GM18867 (cell line): ENCODE results near the gene SIGLEC12.
"Not testable (repeated sequence)": the region's sequence is repeated elsewhere in the genome, so short reads cannot be mapped to it uniquely, and the experiment has no call there.

ENCODE experiments used
- ATAC-seq: cut with Tn5 transposase; IDR thresholded peaks from one replicate; pipeline ENCODE4 v1.9.1; 2021; ENCODE audit warnings: mild to moderate bottlenecking, moderate library complexity; ENCODE audit not compliant: unreplicated experiment

Gene SIGLEC12

DNA sequence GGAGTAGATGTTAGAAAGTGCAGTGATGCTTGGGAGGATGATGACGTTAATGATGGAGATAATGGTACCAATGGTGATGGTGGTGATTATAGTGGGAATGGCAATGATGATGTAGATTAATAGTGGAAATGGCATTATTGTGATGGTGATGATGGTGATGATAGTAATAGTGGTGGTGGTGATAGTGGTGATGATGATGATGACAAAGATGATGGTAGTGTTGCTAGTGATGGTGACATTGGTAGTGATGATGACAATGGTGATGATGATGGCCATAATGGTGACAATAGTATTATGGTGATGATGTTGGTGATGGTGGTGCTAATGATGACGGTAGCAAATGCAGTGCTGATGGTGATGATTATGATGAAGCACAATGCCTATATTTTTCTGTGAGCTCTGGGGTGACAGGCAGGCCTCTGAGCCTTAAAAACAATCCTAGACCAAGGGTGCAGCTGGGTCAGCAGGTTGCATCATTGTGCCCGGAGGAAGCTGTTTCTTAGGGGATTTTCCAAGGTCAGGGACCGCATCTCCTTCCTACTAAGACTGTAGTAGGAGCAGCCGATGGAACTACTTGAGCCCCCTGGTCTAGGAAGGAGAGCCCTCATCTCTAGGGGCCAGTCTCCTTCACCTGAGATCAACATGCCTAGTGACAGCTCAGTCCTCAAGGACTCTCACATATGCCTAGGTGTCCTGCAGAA lies 15.5 kb downstream of the SIGLEC12 start:
- no peak for ATAC-seq

DNA sequence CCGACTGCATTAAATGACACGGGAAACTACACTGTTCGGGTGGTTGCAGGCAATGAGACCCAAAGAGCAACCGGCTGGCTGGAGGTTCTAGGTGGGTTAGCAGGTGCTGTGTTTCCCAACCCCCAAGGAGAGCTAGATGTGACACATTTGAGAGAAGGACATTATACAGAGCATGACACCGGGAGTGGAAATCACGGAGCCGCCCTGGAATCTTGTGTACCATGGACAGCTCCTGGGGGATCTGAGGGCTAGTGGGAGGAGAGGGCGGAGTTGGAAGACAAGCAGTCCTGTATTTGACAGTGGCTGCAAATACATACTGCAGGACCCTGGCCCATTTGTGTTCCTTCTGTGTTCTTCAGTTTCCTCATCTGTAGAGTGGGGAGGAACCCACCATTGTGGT lies 21.0 kb downstream of the SIGLEC12 start:
- no peak for ATAC-seq

DNA sequence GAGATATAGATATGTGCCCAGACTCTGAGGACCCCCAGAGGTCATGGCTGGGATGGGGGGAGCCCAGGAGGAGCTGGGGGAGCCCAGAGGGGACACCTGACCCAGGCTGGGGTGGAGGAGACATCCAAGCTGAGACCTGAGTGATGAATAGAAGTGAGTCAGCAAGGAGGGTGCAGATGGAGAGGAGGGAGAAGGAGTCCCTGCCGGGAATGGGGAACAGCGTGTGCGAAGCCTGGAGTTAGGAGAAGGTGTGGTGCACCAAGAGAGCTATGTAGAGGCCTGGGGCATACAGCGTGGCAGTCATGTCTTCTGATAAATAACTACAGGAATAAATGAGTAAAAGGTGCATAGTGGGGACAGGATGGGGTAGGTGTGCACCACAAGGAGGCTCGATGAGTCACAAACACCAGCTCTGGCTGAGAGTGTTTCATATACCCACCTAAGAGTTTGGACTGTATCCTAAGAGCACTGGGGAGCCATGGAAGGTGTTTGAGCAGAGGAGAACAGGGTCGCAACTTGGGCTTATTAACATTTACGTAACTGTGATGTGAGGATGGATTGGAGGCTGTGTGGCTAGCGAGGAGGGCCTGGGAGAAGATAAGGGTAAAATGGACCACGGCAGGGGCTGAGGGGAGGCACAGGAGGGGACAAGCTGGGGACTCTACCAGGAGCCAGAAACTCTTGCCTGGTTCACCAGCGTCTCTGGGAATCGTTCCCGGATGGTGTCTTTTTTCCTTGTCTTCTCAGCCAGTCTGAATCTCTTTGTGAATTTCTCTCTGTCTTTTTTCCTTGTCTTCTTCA lies 21.9 kb downstream of the SIGLEC12 start:
- ATAC-seq, result no peak

- no peak for ATAC-seq
These were observed 23.0 kb downstream of the SIGLEC12 start, which contains the start of gene CEACAM18 for GRCh38 chr19:51478381-51479234. CEACAM18 (plus strand) TSS chr19:51478539.

GRCh38 chr19:51477344-51477743 lies 24.3 kb downstream of the SIGLEC12 start:
- ATAC-seq, result no peak

DNA sequence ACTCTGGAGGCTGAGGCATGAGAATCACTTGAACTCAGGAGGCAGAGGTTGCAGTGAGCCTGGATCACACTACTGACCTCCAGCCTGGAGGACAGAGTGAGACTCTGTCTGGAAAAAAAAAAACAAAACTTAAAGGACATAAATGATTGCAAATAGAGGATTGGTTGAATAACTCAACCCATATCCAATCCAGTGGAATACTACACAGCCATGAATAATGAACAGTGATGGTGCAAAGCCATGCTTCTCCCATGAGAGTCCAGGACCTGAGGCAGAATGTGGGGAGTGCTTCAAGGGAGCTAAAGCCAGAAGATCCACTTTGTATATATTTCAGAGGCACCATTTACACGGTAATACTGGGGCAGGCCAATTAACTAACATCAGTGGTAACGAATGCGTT lies 25.4 kb downstream of the SIGLEC12 start:
- no peak for ATAC-seq

GRCh38 chr19:51473009-51473707 lies 28.4 kb downstream of the SIGLEC12 start:
- ATAC-seq, result no peak

GRCh38 chr19:51472607-51473006 lies 29.0 kb downstream of the SIGLEC12 start:
- no peak for ATAC-seq

DNA sequence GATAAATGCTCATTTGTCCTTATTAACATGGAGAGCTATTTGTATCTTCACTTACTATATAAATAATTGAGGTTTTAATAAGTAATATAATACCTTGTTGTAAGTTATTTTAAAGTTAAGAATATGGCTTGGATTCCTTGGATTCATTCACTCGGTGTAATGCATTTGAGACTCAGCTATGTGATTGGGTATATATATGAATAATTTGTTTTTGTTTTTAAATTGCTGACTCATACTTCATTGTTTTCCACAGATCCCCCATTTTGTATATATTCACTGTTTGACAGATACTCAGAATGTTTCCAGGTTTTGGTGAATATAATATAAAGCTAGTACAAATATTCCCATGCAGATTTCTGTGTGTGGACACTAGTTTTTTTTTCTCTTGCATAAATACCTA lies 30.1 kb downstream of the SIGLEC12 start:
- ATAC-seq, result no peak

GRCh38 chr19:51470966-51471365 lies 30.6 kb downstream of the SIGLEC12 start:
- ATAC-seq, result no peak

- ATAC-seq, result no peak
These were observed 32.0 kb downstream of the SIGLEC12 start for GRCh38 chr19:51469629-51470028.

- no peak for ATAC-seq
These were observed 32.4 kb downstream of the SIGLEC12 start for GRCh38 chr19:51469162-51469561.

GRCh38 chr19:51468545-51468920 lies 33.1 kb downstream of the SIGLEC12 start:
- ATAC-seq, result no peak

GRCh38 chr19:51467864-51468544 lies 33.6 kb downstream of the SIGLEC12 start:
- ATAC-seq, result no peak

GRCh38 chr19:51466723-51467122 lies 34.9 kb downstream of the SIGLEC12 start:
- no peak for ATAC-seq

DNA sequence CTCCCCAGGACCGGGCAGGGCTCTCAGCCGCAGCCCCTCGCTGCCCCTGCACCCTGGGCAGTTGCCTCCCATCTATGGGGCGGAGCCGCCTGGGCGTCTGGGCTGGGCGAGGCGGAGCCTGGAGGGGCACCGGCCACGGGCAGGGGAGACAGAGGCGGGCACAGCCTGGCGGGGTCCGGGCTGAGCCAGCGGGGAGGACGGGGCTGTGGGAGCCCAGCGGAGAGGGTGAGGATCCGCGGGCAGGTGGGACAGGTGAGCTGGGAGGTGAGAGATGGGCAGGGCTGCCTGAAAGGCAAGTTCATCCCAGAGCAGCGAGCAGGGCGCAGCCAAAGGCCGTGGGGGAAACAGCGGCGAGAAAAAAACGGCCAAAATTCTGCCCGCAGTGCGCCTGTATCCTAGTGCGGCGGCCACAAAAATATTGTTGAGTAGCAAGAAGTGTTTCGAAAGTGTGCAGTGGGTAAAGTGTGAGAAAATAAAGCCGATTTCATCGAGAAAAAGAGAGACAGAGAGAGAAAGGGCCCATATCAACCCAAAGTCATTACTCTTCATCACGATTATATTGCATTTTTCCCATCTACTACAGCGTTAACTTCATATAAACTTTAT lies 37.5 kb downstream of the SIGLEC12 start:
- not testable (repeated sequence) for ATAC-seq

DNA sequence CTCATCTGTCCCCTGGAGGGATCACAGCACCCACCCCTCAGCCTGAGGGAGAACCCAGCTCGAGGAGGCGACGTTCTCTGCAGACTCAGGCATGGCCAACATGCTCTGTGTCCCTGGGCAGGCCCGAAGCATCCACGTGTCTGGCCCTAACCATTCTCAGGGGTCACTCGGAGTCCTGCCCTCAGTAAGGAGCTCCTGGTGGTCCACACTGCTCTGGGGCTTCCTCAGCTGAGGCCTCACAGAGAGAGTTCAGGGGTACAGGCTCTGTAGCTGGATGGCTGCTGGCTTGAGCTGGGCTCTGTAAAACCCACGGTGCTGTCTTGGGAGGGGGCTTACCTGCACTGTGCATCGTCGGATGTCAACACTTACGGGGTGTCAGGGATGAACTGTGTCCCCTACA lies 38.9 kb downstream of the SIGLEC12 start:
- no peak for ATAC-seq

DNA sequence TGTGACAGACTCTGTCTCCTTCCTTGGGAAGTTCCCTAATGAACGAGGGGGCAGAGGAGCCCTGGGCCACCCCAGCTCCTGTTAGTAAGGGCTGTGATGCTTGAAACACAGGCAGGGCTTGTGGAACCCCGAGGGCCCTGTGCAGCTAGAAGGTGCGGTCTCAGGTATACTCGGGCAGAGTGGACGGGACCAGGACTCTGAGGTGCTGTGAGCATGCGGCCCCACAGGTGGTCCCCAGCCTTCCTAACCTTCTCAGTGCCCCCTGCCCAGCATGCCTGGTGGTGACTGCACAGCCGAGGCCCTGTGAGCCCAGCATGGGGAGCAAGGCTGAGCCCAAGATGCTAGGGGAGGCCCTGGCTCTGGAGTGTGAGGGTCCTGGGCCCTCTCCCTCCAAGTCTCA lies 39.3 kb downstream of the SIGLEC12 start:
- no peak for ATAC-seq

GRCh38 chr19:51461723-51462161 lies 39.9 kb downstream of the SIGLEC12 start:
- no peak for ATAC-seq
